Stimulated activated CD8-positive, alpha-beta memory T cell treated with anti-CD3 and anti-CD28 coated beads, Interleukin-12 subunit alpha, Interleukin-12 subunit beta, amount 100 ng/mL, for 1 hour (primary cell): ENCODE data around the gene PLCH1.

Experiments used
- DNase-seq: peaks from one replicate; pipeline ENCODE4 v3.0.0-alpha.2; 2020; ENCODE audit warnings: low read depth

The PLCH1 gene

DNA sequence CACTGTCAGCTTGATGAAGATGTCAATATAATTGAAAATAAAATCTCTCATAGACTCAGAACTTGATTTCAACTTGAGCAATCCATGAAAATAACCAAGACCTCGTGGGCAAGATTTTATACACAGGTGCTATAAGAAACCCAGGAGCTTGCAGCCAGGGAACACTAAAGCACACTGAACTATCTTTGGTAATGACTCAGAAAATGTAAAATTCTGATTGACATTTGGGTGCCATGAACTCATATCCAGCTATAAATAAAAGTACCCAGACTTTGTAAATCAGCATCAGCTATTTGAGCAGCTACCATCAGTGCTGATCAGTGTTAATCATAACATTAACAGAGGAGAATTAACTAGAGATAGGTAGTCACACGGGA, 61.5 kb downstream of the PLCH1 start:
- no peak for DNase-seq

DNA sequence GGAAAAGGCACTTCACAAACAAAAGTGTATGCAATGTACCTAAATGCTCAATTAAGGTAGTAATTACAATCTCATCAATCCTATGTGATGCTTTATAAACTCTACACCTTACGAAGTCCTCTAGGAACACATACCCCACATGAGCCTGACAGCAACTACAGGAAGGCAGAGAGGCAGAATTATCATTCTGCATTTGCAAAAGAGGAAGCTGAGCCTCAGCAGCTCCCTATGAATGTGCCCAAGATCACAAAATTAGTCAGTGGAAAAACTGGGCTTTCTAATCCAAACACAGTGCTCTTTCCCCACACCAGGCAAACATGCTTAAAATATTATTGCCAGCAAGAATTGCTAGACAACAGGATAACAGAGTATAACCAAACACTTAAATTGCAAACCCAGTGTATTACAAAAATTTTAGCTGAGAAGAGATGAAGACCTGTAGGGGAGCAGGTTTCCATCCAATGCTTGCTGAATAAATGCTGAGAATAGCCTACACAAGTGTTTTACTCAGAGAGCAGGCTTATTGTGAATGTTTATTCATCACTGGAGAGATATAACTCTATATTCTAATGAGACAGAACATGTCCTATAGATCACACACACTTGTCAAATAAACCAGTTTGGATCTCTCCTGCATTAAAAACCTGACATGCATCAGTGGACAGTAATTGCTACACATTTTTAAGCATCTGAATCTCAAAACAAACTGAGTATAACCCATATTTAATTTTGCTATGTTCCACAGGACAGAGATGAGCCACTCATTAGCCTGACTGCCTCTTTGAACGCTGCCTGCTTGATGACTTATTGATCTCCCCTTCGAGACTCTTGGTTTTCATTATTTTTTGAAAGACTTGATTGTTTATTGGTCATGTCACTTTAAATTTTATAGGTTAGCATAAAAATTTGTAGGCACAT, 62.2 kb downstream of the PLCH1 start:
- DNase-seq = no peak

DNA sequence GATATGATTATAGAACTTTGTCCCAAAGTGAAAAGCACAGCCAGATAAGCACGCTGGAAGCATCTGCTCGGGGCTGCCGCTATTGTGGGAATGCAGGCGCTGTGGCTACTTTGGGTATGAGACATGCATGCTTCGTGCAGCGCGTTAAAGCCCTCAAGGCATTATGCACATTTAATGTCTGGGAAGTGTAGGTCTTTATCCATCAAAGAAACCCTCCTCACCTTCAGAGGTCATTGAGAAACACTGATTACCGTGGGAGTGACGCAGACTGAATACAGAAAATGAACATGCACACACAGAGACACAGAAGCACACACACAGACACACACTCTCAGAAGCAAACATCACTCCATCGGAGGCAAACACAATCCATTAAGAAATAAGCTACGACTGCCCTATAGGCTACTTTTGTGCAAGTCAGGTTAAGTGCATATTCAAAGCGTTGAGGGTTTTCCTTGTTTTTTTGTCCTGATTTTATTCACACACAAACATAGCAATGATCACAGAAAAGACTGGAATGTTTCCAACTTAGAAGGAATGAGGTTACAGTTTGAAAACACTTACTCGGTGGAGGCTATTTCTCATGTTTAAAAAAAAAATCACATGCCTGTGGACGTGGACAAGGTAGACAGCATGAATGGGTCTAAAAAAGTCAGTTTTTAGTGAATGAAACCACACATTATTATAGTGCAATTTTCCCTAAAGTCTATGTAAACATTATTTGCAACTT, 68.5 kb downstream of the PLCH1 start:
- DNase-seq = no peak

DNA sequence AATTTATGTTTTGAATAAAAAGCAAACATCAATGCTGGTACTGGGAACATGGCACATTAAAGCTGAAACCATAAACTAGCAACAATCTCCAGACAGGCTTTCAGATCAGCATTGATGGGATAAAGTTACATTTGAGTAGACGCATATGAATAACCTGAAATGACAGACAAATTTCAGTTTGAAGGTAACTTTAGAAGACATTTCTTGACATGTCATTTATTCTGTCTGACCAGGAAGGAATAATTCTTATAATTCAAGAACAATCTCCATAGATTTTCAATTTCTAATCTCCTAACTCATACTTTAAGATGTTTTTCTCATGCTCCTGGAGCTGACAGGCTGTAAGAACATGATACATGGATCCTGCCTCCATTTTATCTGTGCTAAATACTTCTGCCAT, 69.8 kb downstream of the PLCH1 start:
- DNase-seq = no peak

DNA sequence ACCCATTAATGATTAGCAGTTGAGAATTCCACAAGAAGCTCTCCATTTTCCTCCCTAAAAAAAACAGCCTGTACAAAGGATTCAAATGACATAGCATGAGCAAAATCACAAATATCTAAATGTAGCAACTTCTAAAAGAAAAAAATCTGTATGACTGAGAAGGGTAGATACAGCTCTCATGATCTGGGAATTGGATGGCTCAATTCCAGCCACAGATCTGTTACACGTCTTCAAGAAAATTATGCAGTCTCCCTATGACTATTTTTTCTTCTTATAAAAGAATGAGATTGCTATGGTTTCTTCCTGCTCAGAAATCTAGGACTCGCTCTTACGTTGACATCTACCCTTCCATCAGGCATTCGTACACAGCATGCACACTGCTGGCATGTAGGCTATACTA, 71.5 kb downstream of the PLCH1 start:
- no peak for DNase-seq

DNA sequence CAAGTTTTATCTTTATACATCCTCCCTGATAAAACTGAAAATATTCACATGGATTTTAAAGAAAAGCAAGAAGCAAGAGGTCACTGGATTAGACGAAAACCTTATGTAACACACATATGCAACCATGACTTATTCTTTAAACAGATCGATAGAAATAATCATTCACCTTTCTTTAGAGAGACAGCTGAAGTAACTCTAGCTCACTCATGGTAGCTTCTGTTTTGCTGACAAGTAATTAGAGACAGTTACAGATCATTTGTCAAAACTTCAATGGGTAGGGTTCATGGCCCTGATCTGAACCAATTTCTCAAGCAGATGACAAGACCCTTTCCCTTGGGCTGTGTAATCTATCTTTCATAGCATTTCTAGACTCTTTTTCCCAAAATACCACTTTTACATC, 74.5 kb downstream of the PLCH1 start:
- DNase-seq = no peak

DNA sequence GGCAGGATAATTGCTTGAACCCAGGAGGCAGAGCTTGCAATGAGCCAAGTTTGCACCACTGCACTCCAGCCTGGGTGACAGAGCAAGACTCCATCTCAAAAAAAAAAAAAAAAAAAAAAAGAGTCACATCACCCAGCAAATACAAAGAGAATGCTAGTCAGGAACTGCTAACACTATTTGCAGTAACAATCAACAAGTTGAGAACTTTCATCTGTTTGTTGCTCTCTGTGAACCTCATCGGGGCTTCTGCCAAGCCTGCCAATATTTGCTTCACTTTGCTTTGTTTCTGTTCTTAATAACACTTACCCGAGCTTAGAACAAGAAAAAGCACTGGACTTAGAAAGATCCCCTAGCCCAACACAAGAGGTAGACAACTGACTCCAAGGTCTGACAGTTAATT, 76.9 kb downstream of the PLCH1 start:
- DNase-seq = no peak

DNA sequence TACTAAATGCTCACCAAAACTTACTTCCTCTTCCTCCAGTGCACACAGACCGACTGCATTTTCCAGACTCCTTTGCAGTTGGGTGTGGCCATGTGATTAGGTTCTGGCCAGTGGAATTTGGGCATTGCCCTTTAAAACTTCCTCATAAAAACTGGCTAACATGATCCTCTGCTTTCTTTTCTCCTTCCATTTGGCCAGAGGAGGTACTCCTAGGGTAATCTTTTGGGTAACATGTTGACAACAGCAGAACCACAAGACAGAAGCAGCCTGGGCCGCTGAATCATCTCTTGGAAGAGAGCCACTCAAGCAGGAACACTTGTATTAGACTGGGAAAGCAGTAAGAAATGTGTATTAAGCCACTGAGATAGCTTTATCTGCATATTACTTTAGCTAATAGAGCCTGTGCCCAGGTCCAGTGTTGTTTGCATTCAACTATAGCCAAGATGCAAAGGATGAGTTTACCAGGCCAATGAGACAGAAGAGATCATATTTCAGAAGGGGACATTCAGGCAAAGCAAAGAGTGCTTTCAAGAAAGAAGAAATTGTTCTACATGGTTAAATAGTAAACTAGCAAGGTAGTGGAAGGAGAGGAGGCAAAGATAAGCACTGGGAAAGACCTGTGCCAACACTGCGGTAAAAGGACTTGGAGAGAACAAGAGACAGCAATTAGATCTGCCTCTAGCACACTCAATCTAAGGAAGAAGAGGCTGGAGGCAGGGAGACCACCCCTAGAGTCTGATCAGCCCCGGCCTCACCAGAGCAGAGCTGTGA, 79.8 kb downstream of the PLCH1 start:
- DNase-seq = no peak

DNA sequence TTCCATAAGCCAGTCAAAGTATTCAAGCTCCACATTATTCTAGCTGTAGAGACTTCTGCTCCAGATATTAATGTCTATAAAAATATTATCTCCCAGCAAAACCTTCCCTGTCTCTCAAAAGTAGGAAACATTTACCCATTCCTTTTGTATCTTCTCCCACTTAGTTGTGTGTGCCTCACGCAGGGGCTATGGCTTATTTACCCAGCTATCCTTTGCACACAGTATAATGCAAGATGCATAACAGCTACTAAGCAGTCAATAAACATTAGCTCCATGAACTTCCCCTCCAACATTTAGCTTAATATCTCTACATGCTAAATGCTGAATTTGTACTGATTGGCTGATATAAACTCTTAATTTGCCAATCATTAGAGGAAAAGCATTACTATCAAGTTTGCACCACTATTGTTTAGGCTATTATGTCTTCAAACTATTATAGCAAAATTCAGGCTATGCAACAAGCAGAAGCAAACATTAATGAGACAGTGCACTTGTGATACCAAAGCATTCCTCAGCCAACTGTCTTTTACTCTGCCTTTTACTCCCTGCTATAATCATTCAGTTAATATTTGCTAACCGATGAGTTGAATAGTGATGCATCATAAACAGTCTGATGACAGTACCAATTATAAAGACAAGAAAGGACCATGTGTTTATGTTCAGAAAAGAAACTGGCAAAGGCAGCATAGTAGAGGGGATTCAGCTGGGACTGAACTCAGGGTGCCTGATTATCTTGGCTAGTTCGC, 81.2 kb downstream of the PLCH1 start:
- DNase-seq = no peak

DNA sequence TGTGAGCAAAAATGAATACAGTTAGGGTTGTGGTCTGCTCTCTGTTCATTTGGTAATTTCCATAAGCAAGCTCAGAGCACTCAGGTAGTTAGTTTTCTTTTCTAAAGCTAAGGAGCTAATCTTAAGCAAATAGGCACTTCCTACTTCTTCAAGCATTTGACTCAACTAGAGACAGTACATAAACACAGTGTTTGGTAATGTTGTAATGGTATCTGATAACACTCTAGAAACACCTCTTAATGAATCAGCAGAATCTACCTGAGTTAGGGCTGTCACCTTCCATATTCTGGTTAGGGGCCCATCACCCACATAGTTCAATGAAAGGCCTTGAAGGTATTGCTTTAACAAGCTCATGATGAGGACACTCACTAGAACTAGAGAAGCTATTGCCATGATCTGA, 83.1 kb downstream of the PLCH1 start:
- no peak for DNase-seq

DNA sequence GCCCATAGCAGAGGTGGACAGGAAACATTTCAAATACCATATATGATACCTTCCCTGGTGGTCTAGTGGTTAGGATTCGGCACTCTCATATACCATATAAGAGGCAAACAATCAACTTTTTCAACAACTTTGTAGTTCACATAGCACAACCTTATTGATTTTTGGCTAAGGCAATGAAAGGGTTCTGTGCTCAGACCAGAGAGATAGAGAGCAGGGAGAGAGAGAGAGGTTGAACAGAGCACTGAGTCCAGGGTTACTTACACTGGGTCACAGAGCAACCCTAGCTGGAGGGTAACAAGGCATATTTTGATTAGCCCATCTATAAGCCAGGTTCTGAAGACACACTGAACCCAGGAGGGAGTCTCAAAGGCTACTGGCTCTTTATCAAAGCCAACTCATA, 83.8 kb downstream of the PLCH1 start:
- no peak for DNase-seq

DNA sequence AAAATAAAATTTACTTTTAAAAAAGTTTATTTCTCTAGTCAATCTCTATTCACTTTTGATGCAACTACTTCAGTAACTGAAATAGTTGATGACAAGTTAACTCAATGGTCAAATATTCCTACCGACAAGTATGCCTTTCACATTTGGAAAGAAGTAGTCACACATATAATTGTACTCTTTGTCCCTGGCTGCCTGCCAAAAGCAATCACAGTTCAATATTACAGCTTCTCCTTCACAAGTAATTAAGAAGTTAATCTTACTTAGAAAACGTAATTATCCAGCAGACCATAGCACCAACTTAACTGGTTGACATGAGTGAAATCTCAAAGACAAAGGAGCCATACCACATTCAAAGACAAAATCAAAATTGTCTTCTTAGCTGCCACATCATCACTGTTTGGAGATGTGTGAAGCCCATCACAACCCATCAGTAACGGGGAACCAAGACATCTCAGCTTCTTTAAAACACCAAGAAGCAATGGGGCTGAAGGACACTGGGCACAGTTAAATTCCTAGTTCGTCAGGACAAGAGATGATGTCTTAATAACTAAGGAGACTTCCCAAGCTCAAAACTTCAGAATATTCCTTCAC, 86.1 kb downstream of the PLCH1 start:
- no peak for DNase-seq

DNA sequence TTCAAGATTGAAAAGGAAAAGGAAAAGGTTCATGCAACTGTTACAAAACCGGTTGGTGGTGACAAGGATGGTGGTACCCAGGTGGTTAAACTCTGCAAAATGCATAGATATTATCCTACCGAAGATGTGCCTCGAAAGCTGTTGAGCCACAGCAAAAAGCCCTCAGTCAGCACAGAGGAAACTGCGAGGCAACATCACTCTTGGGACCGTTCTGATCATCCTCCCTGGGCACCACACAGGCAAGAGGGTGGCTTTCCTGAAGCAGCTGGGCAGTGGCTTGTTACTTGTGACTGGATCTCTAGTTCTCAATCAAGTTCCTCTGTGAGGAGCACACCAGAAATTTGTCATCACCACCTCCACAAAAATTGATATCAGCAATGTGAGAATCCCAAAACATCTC, 86.9 kb downstream of the PLCH1 start:
- no peak for DNase-seq

DNA sequence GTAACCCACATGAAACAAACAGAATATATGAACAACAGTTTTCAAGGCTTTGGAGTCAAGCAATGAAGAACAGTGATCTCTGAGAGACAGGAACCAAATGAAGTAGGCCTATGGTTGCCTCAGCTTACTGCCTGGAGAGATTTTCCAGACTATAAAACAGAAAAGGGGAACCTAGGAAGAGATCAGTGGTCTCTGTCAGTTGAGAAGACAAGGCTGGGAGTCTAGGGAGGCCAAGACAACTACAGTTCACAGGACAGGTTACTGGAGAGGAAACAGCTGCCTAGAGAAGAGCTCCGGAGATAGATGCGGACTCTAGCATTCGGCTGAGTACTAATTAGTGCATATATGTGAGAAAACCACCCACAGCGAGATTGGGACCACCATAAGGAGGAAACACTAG, 87.7 kb downstream of the PLCH1 start:
- no peak for DNase-seq

DNA sequence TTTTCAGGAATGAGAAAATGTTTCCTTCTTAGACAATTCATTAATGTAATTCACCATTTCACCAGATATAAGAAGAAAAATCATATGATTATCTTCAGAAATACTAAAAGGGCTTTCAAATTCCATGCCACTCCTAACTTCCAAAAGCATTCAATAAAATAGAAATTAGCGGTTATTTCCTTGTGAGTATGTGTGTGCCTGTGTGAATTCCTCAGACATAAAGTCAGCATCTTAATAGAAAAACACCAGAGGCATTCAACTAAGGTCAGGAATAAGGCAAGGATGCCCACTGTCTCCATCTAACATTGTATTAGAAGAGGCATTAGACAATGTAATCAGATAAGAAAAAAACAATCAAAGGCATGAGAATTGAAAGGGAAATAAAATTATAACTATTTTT, 88.4 kb downstream of the PLCH1 start:
- no peak for DNase-seq

DNA sequence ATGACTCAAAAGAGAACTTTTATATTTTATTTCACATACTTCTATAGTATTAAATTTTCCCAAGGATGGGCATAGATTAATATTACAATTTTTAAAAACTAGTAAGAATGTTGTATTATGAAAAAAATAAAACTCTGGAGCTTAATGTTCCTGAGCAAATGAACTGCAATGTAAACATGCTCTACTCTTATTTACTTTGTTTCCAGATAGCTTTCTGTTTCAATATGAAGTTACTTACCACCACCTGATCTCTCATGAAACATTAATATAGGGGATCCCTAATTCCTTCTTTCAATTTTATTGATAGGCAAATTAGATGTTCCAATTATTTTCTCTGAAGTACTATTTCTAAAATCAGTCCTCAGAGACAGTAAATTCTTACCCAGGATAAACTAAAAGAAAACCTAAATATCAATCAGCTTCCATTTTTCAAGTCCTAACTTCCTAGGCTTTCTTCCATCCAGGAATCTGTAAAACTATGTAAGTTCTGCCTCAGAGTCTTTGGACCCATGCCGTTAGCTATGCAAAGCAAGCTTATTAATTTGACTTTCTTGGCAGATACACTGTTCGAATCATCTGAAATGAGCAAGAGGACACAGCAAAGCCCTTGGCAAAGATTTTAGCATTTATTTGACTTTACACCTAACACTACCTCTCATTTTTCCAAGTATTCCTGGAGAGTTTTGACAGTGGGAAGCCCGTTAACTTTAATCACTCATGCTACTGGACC, 93.2 kb downstream of the PLCH1 start:
- no peak for DNase-seq

DNA sequence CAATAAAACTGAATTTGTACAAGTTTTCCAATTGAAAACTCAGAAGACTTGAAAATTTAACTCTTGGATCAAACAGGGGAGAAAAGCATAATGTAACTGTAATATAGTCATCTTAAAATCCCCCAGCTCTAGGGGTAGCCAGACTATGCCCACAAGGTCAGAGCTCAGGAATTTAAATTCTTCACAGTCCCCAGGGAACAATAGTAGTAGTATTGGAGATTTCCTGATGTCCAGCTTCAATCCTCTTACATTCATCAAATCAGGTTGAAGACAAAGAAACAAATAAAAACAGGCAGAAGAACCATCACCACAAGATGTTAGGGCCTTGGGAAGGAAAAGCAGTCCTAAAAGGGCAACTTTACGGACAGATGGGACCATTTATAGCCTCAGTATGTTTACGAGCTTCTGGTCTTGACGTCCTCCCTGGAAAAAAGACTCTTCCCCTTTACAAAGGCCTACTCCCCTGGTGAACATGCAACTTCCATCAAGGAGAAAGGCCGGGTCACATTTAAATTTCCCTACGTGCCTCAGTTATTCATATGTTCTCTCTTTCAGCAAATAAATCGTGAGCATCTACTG, 96.8 kb downstream of the PLCH1 start:
- DNase-seq = no peak

DNA sequence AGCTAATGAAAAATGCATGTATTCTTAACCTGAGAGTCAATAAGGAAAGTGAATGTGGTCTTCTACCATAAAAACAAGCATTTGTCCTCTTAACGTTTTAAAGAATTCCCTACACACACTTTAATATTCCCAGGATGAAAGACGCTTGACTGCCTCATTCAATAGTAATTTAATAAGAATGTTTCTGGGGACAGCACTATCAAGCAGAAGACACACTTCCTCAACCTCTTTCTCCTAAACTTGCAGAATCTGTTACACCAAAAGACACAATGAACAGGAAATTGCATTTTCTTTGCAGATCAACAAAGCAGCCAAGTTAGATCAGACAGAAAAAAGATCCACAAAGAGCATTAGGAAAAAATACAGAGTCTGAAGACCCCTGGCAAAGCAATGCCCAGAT, 97.7 kb downstream of the PLCH1 start:
- no peak for DNase-seq

DNA sequence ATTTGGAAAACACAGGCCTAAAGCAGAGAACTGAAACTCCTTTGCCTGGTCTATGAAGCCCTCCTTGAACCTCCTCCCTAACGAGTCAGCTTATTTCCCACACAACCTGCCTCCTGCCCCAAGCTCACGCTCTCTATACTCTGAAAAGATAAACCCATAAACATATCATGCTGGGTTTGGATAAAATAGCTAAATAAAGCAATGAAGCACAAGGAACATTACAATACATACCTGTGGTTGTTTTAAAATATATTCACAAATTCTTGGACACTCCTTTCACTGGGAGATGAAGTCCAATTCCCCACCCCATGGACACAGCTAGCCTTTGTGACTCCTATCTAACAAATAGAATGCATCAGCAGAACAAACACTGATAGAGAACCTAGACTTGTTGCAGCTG, 98.2 kb downstream of the PLCH1 start:
- no peak for DNase-seq

DNA sequence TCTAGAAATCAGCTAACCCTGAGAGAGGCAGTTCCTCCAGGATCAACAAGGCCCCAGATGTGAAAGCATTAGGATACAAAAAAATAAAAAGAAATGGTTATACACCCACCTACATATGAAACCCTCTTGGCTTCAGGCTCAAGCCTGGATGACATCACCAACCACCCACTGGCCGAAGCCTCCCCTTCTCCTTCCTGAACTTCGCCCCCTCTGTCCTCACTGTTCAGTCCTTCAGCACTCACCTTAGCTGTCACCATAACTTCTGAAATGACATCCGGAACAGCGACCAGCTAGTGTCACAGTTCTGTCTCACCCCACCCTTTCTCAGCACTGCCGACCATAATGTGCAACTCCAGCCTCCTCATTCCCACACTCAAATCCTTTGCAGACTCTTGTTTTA, 98.7 kb downstream of the PLCH1 start:
- DNase-seq = no peak
